Measurements from ENCODE around the gene EAF2.

- TF ChIP-seq CTCF (IDR thresholded peaks at IDR 0.05) (no peak), POLR2A (IDR thresholded peaks at IDR 0.05) (no peak)
Observed at GRCh38 chr3:121836481-121836880, 1.5 kb downstream of the EAF2 start.
